OCI-LY7 (cell line): Measurements from ENCODE around the gene PDYN. TPM values are rescaled to one million over a fixed set of nuclear protein-coding genes. Genes with fewer than 3 reads are reported as not detected.

Experiments
- BruUV-seq: library from RNA; stranded (reverse); fragments of 400-500 nt; replicated peaks from 2 replicates; lab custom pipeline; 2021; lab: Mats Ljungman, UMichigan
- CTCF ChIA-PET: fragments of 300-600 bp; sonication (Branson Sonifier 250); formaldehyde crosslinking; loops from one replicate; lab custom pipeline; 2022; ENCODE audit warnings: antibody characterized with exemption; ENCODE audit not compliant: unreplicated experiment; lab: Charles Lee
- POLR2A ChIA-PET: fragments of 300-600 bp; sonication (Branson Sonifier 250); formaldehyde crosslinking; loops from one replicate; lab custom pipeline; 2022; ENCODE audit warnings: antibody characterized with exemption; lab: Charles Lee
- DNase-seq: peaks from one replicate; pipeline ENCODE4 v3.0.0-alpha.2; 2015; ENCODE audit warnings: low spot score
- H2AFZ ChIP-seq: fragments of 200-600 bp; sonication (generic), shearing (Covaris generic); 2 replicates; pipeline ENCODE4 v1.6.1; 2014; ENCODE audit warnings: mild to moderate bottlenecking, antibody characterized with exemption, low read length, moderate library complexity
- H3K27ac ChIP-seq: fragments of 200-600 bp; sonication (generic); 2 replicates; pipeline ENCODE4 v1.5.1; 2014; ENCODE audit warnings: mixed run types, low read depth, mild to moderate bottlenecking, moderate library complexity, low read length, inconsistent platforms; ENCODE audit not compliant: poor library complexity, severe bottlenecking
- H3K36me3 ChIP-seq: fragments of 200-600 bp; sonication (generic); 2 replicates; pipeline ENCODE4 v1.6.1; 2014; ENCODE audit warnings: mild to moderate bottlenecking, antibody characterized with exemption, low read length, moderate library complexity, mixed read lengths; ENCODE audit not compliant: insufficient read depth
- H3K4me1 ChIP-seq: fragments of 200-600 bp; sonication (generic); 2 replicates; pipeline ENCODE4 v1.5.1; 2014; ENCODE audit warnings: mild to moderate bottlenecking, low read length; ENCODE audit not compliant: insufficient read depth, poor library complexity, severe bottlenecking
- H3K4me2 ChIP-seq: fragments of 200-600 bp; sonication (generic); 2 replicates; pipeline ENCODE4 v1.6.1; 2014; ENCODE audit warnings: mild to moderate bottlenecking, low read length
- H3K4me3 ChIP-seq: fragments of 200-600 bp; sonication (generic); 2 replicates; pipeline ENCODE4 v1.5.1; 2014; ENCODE audit warnings: mild to moderate bottlenecking, low read depth, low read length; ENCODE audit not compliant: poor library complexity, severe bottlenecking
- H3K79me2 ChIP-seq: fragments of 200-600 bp; sonication (generic); 2 replicates; pipeline ENCODE4 v1.6.1; 2016; ENCODE audit warnings: low read depth, mild to moderate bottlenecking, low read length, moderate library complexity, mixed read lengths; ENCODE audit not compliant: insufficient read depth
- H3K9me2 ChIP-seq: fragments of 200-600 bp; sonication (generic); 2 replicates; pipeline ENCODE4 v1.6.1; 2016; ENCODE audit warnings: mild to moderate bottlenecking, low read length, mixed read lengths; ENCODE audit not compliant: insufficient read depth
- H3K9me3 ChIP-seq: fragments of 200-600 bp; sonication (generic); 2 replicates; pipeline ENCODE4 v1.6.1; 2014; ENCODE audit warnings: mild to moderate bottlenecking, mixed run types, low read length, mixed read lengths
- H4K20me1 ChIP-seq: fragments of 200-600 bp; sonication (generic); 2 replicates; pipeline ENCODE4 v1.6.1; 2014; ENCODE audit warnings: mild to moderate bottlenecking, antibody characterized with exemption, low read length, moderate library complexity, mixed read lengths; ENCODE audit not compliant: insufficient read depth
- EZH2phosphoT487 ChIP-seq: fragments of 200-600 bp; sonication (generic); IDR thresholded peaks from 2 replicates; pipeline ENCODE4 v1.6.1; 2018; ENCODE audit warnings: low read depth, borderline replicate concordance, mild to moderate bottlenecking, mixed run types, antibody characterized with exemption, low read length, moderate library complexity, mixed read lengths
- intact Hi-C: fragments of 100-400 bp; cut with micrococcal nuclease; formaldehyde crosslinking; loops from one replicate; pipeline ENCODE4 v1.10.0; 2022; ENCODE audit not compliant: unreplicated experiment
- total RNA-seq, 2 experiments: library from RNA; depleted of rRNA in 1 of 2; stranded (reverse); fragments of >200 nt in 1 of 2; shearing (Covaris generic) in 1 of 2; gene quantifications; 2 replicates each; pipeline ENCODE4 v1.2.3, GENCODE V29; 2014 to 2022
- TF ChIP-seq, protein P1 (sequence below): fragments of 200-600 bp; sonication (generic); conservative IDR thresholded peaks from 2 replicates; pipeline ENCODE4 v1.5.1; 2014; ENCODE audit warnings: mild to moderate bottlenecking, antibody characterized with exemption, low read length, moderate library complexity, mixed read lengths

Gene PDYN
- total RNA-seq, 2 experiments from 2014 or later, result not detected

DNA sequence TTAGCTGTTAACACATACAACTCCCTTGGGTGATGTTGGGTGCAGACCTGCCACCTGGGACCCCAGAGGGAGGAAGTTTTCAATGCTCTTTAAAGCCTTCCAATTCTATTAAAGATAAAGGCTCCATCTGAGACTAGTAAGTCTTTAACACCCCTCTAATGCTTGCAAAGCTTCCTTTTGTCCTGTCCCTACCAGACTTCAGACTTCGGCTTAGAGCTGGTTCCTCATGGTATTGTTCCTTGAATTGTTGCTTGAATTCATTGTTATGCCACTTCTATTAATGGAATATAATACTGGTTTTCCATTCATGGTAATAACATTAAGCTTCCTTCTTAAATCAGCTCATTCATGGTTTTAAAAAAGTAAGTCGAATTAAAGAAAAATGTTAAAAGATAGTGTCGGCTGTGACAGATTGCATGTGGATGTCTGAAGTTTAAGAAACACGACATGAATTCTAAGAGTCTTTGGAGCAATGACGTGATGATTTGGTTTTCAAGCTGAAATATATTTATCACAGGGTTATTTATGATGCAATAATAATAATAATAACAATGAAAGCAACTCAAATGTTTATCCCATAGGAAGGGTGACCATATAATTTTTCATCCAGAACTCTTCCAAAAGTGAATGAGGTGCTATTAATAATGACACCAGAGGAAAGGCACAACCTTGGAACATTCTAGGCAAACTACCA lies 21.8 kb downstream of the PDYN start:
- no peaks in the 10 kb centered on the region for H3K36me3 ChIP-seq
- no TSS peak for BruUV-seq
- TF ChIP-seq, protein P1, sequence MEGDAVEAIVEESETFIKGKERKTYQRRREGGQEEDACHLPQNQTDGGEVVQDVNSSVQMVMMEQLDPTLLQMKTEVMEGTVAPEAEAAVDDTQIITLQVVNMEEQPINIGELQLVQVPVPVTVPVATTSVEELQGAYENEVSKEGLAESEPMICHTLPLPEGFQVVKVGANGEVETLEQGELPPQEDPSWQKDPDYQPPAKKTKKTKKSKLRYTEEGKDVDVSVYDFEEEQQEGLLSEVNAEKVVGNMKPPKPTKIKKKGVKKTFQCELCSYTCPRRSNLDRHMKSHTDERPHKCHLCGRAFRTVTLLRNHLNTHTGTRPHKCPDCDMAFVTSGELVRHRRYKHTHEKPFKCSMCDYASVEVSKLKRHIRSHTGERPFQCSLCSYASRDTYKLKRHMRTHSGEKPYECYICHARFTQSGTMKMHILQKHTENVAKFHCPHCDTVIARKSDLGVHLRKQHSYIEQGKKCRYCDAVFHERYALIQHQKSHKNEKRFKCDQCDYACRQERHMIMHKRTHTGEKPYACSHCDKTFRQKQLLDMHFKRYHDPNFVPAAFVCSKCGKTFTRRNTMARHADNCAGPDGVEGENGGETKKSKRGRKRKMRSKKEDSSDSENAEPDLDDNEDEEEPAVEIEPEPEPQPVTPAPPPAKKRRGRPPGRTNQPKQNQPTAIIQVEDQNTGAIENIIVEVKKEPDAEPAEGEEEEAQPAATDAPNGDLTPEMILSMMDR, result no peak
- TF ChIP-seq EZH2phosphoT487, result no peak
- ChIA-PET CTCF (no interaction called here), POLR2A (no interaction called here)
- DNase-seq, result no peak
- H4K20me1 ChIP-seq, result no peaks in the 10 kb centered on the region
- H3K79me2 ChIP-seq, result no peaks in the 10 kb centered on the region
- no peak overlapping the region for H2AFZ ChIP-seq
- no peak overlapping the region for H3K4me2 ChIP-seq
- no peaks in the 10 kb centered on the region for H3K9me2 ChIP-seq
- H3K4me1 ChIP-seq, result no peaks in the 10 kb centered on the region
- H3K4me3 ChIP-seq, result no peak overlapping the region
- intact Hi-C loops, result no loop called here
- H3K27ac ChIP-seq, result no peak overlapping the region
- H3K9me3 ChIP-seq, result no peaks in the 10 kb centered on the region

DNA sequence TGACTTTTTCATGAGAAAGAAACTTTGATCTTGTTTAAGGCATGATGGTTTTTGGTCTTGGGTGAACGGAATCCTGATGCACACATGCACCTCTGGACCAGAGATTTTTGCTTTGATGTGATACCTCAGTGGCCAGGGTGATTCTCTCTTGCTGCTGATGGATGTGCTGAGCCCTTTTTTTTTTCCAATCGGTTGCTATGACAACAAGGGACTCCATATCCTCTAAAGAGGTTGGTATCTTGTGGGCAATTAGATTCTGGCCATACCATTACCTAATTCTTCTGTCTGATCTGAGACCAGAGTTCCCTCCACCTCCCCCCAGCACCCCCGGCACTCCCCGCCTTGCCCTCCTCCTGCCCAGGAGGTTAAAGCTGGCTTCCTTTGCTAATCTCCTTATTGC lies 24.9 kb downstream of the PDYN start:
- DNase-seq, result no peak
- intact Hi-C loops, result loop anchor here (5.0 kb wide), 1 partner anchor 483 kb away; no protein-coding TSS in a partner anchor
- Histone ChIP-seq H3K4me3 (no peak overlapping the region), H3K9me3 (no peaks in the 10 kb centered on the region), H3K9me2 (no peaks in the 10 kb centered on the region), H4K20me1 (no peaks in the 10 kb centered on the region), H3K36me3 (no peaks in the 10 kb centered on the region), H3K4me1 (peaks cover 8% of the 10 kb centered on the region), H3K27ac (no peak overlapping the region), H3K79me2 (no peaks in the 10 kb centered on the region), H2AFZ (no peak overlapping the region), H3K4me2 (no peak overlapping the region)
- CTCF ChIA-PET, result no interaction called here
- TF ChIP-seq, protein P1, result no peak
- no peak for TF ChIP-seq EZH2phosphoT487
- POLR2A ChIA-PET, result interaction anchor here (0.7 kb wide), 1 partner anchor 321 kb away, joined by 6 read pairs; no protein-coding TSS in a partner anchor
- no TSS peak for BruUV-seq
